Type B pancreatic cell (in vitro differentiated cells): ENCODE data around the gene CD52. TPM values are rescaled to one million over a fixed set of nuclear protein-coding genes. Genes with fewer than 3 reads are reported as not detected.
A peak's percentile ranks its signal among the peaks of the same experiment; 100 is the strongest.

Experiments used
- DNase-seq: peaks from one replicate; pipeline ENCODE4 v3.0.0; 2021; ENCODE audit warnings: mixed read lengths; ENCODE audit not compliant: unreplicated experiment; ENCODE audit errors: extremely low spot score
- H3K27ac Mint-ChIP-seq: 2 replicates; pipeline ENCODE4 v1.8.0; 2021; ENCODE audit warnings: mild to moderate bottlenecking, mixed read lengths
- H3K27me3 Mint-ChIP-seq: 2 replicates; pipeline ENCODE4 v1.8.0; 2021; ENCODE audit warnings: mixed read lengths
- H3K36me3 Mint-ChIP-seq: 2 replicates; pipeline ENCODE4 v1.8.0; 2021; ENCODE audit warnings: mixed read lengths
- H3K4me1 Mint-ChIP-seq: one replicate; pipeline ENCODE4 v1.8.0; 2021; ENCODE audit warnings: mixed read lengths; ENCODE audit not compliant: unreplicated experiment
- H3K4me3 Mint-ChIP-seq: 2 replicates; pipeline ENCODE4 v1.8.0; 2021; ENCODE audit warnings: mild to moderate bottlenecking, mixed read lengths
- H3K9me3 Mint-ChIP-seq: 2 replicates; pipeline ENCODE4 v1.8.0; 2021; ENCODE audit warnings: mixed read lengths
- CTCF ChIP-seq: fragments of 200-600 bp; sonication (generic); conservative IDR thresholded peaks from 2 replicates; pipeline ENCODE4 v1.5.0; 2021; ENCODE audit warnings: antibody characterized with exemption, mild to moderate bottlenecking
- total RNA-seq: library from RNA; stranded (reverse); gene quantifications from 2 replicates; pipeline ENCODE4 v1.2.1, GENCODE V29; 2021; ENCODE audit warnings: low replicate concordance

Gene CD52
- total RNA-seq, 1 donor from 2014 or later, result 0.75 TPM

- no peak for TF ChIP-seq CTCF
- Mint-ChIP-seq H3K27me3 (no peaks in the 10 kb centered on the region), H3K4me3 (no peak overlapping the region), H3K36me3 (no peaks in the 10 kb centered on the region), H3K4me1 (peaks cover 4% of the 10 kb centered on the region), H3K27ac (no peak overlapping the region), H3K9me3 (no peaks in the 10 kb centered on the region)
- DNase-seq, result no peak
These were observed 21.3 kb upstream of the CD52 start for GRCh38 chr1:26296340-26297056.

- no peak for TF ChIP-seq CTCF
- Mint-ChIP-seq H3K4me3 (no peak overlapping the region), H3K36me3 (no peaks in the 10 kb centered on the region), H3K27me3 (no peaks in the 10 kb centered on the region), H3K27ac (no peak overlapping the region), H3K9me3 (no peaks in the 10 kb centered on the region), H3K4me1 (no peaks in the 10 kb centered on the region)
- DNase-seq, result no peak
These were observed 20.5 kb upstream of the CD52 start for GRCh38 chr1:26297057-26297790.

GRCh38 chr1:26297791-26298124 is 20.0 kb upstream of the CD52 start:
- H3K4me3 Mint-ChIP-seq, result no peak overlapping the region
- no peak for TF ChIP-seq CTCF
- H3K27me3 Mint-ChIP-seq, result no peaks in the 10 kb centered on the region
- no peaks in the 10 kb centered on the region for H3K9me3 Mint-ChIP-seq
- H3K27ac Mint-ChIP-seq, result no peak overlapping the region
- no peak for DNase-seq
- no peaks in the 10 kb centered on the region for H3K36me3 Mint-ChIP-seq
- H3K4me1 Mint-ChIP-seq, result no peaks in the 10 kb centered on the region

- H3K9me3 Mint-ChIP-seq, result no peaks in the 10 kb centered on the region
- H3K4me3 Mint-ChIP-seq, result no peak overlapping the region
- DNase-seq, result no peak
- H3K27me3 Mint-ChIP-seq, result no peaks in the 10 kb centered on the region
- TF ChIP-seq CTCF, result no peak
- H3K4me1 Mint-ChIP-seq, result peaks cover 3% of the 10 kb centered on the region
- H3K27ac Mint-ChIP-seq, result no peak overlapping the region
- H3K36me3 Mint-ChIP-seq, result no peaks in the 10 kb centered on the region
These were observed 17.0 kb upstream of the CD52 start for GRCh38 chr1:26300578-26301275.

GRCh38 chr1:26302733-26303405 is 14.9 kb upstream of the CD52 start:
- H3K36me3 Mint-ChIP-seq, result no peaks in the 10 kb centered on the region
- no peaks in the 10 kb centered on the region for H3K9me3 Mint-ChIP-seq
- no peak for TF ChIP-seq CTCF
- H3K27ac Mint-ChIP-seq, result peak overlapping the region; percentile 62
- H3K27me3 Mint-ChIP-seq, result no peaks in the 10 kb centered on the region
- H3K4me3 Mint-ChIP-seq, result no peak overlapping the region
- H3K4me1 Mint-ChIP-seq, result peaks cover 15% of the 10 kb centered on the region
- DNase-seq, result no peak
